HEK293T (cell line): ENCODE data around the gene RPS28.

Experiments used
- BHLHE40 ChIP-seq: fragments of 450-650 bp; IDR thresholded peaks from 2 replicates; pipeline ENCODE4 v1.6.1; 2016; ENCODE audit warnings: mild to moderate bottlenecking, moderate library complexity, borderline replicate concordance
- FOXA1 ChIP-seq: fragments of 450-650 bp; IDR thresholded peaks from 2 replicates; pipeline ENCODE4 v1.6.1; 2016; ENCODE audit warnings: mild to moderate bottlenecking
- FOXK2 ChIP-seq: fragments of 450-650 bp; IDR thresholded peaks from 2 replicates; pipeline ENCODE4 v1.6.1; 2016; ENCODE audit warnings: mild to moderate bottlenecking
- FOXM1 ChIP-seq: fragments of 450-650 bp; IDR thresholded peaks from 2 replicates; pipeline ENCODE4 v1.6.1; 2017; ENCODE audit warnings: mild to moderate bottlenecking, borderline replicate concordance
- NFRKB ChIP-seq: fragments of 450-650 bp; IDR thresholded peaks from 2 replicates; pipeline ENCODE4 v1.6.1; 2016; ENCODE audit warnings: mild to moderate bottlenecking, moderate library complexity
- PKNOX1 ChIP-seq: fragments of 450-650 bp; IDR thresholded peaks from 2 replicates; pipeline ENCODE4 v1.6.1; 2016
- SP1 ChIP-seq: fragments of 450-650 bp; IDR thresholded peaks from 2 replicates; pipeline ENCODE4 v1.6.1; 2017

- TF ChIP-seq PKNOX1, result no peak
- TF ChIP-seq FOXK2, result no peak
- no peak for TF ChIP-seq FOXA1
- no peak for TF ChIP-seq NFRKB
- TF ChIP-seq BHLHE40, result no peak
- no peak for TF ChIP-seq FOXM1
- TF ChIP-seq SP1, result no peak
Measured at GRCh38 chr19:8357007-8357521, 35.8 kb downstream of the RPS28 start.
